RWPE2 (cell line): ENCODE data around the gene NAA50.

Experiments
- ATAC-seq: fragments of 200-7000 bp; cut with Tn5 transposase; 3 replicates; pipeline ENCODE4 v1.9.1; 2021; ENCODE audit warnings: low read depth
- DNase-seq: peaks from one replicate; pipeline ENCODE4 v3.0.0-alpha.2; 2020; ENCODE audit warnings: low spot score
- H3K27ac ChIP-seq: fragments of 450-650 bp; 2 replicates; pipeline ENCODE4 v1.5.1; 2017; ENCODE audit warnings: mild to moderate bottlenecking; ENCODE audit not compliant: poor library complexity, severe bottlenecking
- H3K27me3 ChIP-seq: fragments of 250-450 bp; sonication (Bioruptor Pico); 2 replicates; pipeline ENCODE4 v1.5.1; 2021; ENCODE audit warnings: mild to moderate bottlenecking, moderate library complexity; ENCODE audit not compliant: insufficient read depth, poor library complexity, severe bottlenecking
- H3K36me3 ChIP-seq: fragments of 250-450 bp; sonication (Bioruptor Pico); 2 replicates; pipeline ENCODE4 v1.5.1; 2020; ENCODE audit warnings: low read depth, mild to moderate bottlenecking, moderate library complexity
- H3K4me1 ChIP-seq: fragments of 250-450 bp; sonication (Bioruptor Pico); 2 replicates; pipeline ENCODE4 v1.5.1; 2021; ENCODE audit warnings: mild to moderate bottlenecking, moderate library complexity; ENCODE audit not compliant: insufficient read depth, poor library complexity, severe bottlenecking
- H3K4me3 ChIP-seq: fragments of 250-450 bp; sonication (Bioruptor Pico); 2 replicates; pipeline ENCODE4 v1.5.1; 2021; ENCODE audit warnings: mild to moderate bottlenecking, moderate library complexity; ENCODE audit not compliant: severe bottlenecking
- H3K9me3 ChIP-seq: fragments of 250-450 bp; sonication (Bioruptor Pico); 2 replicates; pipeline ENCODE4 v1.5.1; 2021; ENCODE audit warnings: mild to moderate bottlenecking, moderate library complexity; ENCODE audit not compliant: severe bottlenecking
- CTCF ChIP-seq: fragments of 450-650 bp; IDR thresholded peaks from one replicate; pipeline ENCODE4 v1.5.1; 2017; ENCODE audit warnings: mild to moderate bottlenecking, moderate library complexity; ENCODE audit not compliant: poor library complexity, severe bottlenecking

Gene NAA50

GRCh38 chr3:113673593-113673992 is 72.5 kb downstream of the NAA50 start:
- Histone ChIP-seq H3K27me3 (no peaks in the 10 kb centered on the region), H3K27ac (no peak overlapping the region), H3K9me3 (no peaks in the 10 kb centered on the region), H3K4me1 (no peaks in the 10 kb centered on the region), H3K36me3 (peaks cover 7% of the 10 kb centered on the region; the same call in 1 of the 2 replicates), H3K4me3 (no peak overlapping the region)
- no peak for DNase-seq
- ATAC-seq: no peak
- no peak for TF ChIP-seq CTCF

GRCh38 chr3:113668015-113668414 is 78.0 kb downstream of the NAA50 start:
- TF ChIP-seq CTCF: no peak
- peaks cover 4% of the 10 kb centered on the region; the same call in 1 of the 2 replicates for H3K36me3 ChIP-seq
- DNase-seq: no peak
- H3K27ac ChIP-seq: no peak overlapping the region
- no peaks in the 10 kb centered on the region for H3K4me1 ChIP-seq
- H3K4me3 ChIP-seq: no peak overlapping the region
- H3K9me3 ChIP-seq: no peaks in the 10 kb centered on the region
- no peaks in the 10 kb centered on the region for H3K27me3 ChIP-seq
- ATAC-seq: no peak
